GM18858 (cell line): ENCODE measurements around the gene GRIN2B.

Experiments used
- ATAC-seq: cut with Tn5 transposase; IDR thresholded peaks from one replicate; pipeline ENCODE4 v1.9.1; 2021; ENCODE audit not compliant: unreplicated experiment

Gene GRIN2B

DNA sequence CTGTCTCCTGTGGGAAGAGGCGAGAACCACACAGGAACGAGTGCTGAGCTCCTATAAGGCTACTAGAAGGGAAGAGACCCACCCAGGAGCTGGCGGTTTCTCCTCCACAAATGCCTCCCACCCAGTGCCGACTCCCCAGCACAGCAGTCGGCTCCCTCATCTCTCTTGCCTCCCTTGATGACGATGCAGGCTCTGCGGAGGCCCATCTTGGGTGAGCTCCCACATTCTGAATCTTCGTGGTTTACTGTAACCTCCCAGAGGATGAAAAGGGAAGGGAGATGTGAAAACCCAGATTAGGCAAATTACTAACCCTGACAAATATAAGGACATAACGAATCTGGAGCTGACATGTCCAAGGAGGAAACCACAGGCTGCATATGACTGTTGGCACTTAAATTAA, 23.8 kb downstream of the GRIN2B start:
- no peak for ATAC-seq

DNA sequence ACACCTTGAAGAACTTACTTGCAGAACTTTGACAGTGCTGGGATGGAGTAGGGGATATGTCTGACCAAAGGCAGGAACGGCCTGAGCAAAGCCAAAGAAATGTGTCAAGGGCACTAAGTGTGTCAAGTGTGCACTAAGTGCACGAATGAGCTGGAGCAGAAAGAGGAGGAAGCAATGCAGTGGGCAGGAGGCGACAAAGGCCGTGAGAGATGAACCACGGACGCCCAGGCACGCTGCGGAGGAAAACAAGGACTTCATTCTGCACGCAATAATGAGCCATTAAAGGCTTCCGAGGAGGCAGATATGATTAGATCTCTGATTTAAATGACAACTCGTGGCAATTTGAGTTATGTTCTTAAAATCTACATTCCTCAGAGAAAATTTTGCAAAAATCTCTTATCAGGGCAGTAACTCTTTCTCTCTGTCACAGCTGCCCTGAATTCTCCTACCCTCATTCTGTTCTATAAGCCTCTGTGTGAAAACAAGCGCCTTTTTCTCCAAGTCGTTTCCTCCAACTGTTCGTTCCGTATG, 25.3 kb downstream of the GRIN2B start:
- no peak for ATAC-seq

GRCh38 chr12:13952096-13952495, 29.3 kb downstream of the GRIN2B start:
- ATAC-seq: no peak

- no peak for ATAC-seq
These were observed 30.9 kb downstream of the GRIN2B start for GRCh38 chr12:13950502-13950901.

- ATAC-seq: no peak
These were observed 32.8 kb downstream of the GRIN2B start for GRCh38 chr12:13948621-13949020.

- no peak for ATAC-seq
These were observed 34.0 kb downstream of the GRIN2B start for GRCh38 chr12:13947276-13947946.

GRCh38 chr12:13945641-13946040, 35.8 kb downstream of the GRIN2B start:
- no peak for ATAC-seq

DNA sequence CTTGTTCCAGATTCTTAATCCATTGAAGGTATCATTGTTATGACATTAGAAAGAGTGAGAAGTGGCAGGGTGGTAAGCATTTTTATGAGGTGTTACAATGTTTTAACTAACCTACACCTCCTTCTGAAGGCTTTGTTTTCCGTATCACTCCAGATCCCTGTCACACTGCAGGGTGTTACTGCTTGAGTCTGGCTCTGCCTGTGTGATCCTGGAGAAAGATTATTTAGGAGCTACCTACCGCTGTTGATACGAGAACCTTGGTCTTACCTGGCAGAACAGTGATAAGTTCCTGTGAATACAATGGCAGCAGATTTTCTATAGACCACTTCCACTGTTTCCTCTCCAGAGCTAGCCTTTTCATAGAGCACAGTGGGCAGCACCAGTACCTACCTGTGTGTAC, 36.2 kb downstream of the GRIN2B start:
- ATAC-seq: no peak

- no peak for ATAC-seq
These were observed 38.6 kb downstream of the GRIN2B start for GRCh38 chr12:13942826-13943225.

DNA sequence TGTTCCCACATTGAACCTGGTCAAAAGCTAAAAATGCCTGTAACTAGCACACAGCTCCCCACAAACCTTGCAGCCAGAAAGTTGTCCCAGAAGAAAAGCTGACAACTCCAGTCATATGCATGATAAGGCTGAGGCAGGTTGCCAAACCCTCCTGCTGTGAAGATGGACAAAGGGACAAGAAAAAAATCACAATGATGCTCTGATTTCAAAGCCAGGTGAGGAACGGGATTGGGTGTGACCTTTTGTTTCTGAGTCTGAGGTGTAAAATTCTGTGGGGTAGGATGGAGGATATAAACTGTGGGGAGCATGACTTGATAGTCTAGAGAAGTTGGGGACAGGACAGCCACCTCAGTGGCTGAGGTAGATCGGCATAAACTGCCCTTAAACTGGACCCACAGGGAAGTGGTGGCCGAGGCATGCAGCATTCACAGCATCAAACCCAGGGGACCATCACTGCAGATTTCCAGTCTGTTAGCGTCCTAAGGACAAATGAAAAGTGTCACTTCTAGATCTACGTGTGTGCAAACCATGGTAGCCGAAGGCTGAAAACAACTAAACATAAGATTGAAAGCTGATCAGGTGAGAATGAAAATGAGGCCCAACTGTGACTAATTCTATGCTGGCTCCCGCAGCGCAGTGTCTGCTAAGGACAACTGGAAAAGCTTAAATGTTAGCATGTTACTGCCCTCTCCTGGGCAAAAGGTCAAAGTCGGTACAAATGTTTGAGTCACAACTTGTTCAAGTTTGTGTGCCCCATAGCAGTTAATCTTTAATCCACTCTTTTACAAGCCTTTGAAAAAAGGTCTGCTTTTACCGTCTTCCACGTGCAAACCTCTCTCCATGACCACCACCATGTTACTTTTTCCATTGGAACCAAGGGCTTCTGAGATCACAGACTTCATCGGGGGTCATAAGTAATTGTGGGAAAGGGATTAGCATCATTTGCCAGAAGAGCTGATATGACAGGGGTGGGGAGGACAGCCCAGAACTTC, 39.8 kb downstream of the GRIN2B start:
- no peak for ATAC-seq

GRCh38 chr12:13940335-13940865, 41.0 kb downstream of the GRIN2B start:
- ATAC-seq: no peak

- ATAC-seq: no peak
These were observed 43.7 kb downstream of the GRIN2B start for GRCh38 chr12:13937735-13938134.

DNA sequence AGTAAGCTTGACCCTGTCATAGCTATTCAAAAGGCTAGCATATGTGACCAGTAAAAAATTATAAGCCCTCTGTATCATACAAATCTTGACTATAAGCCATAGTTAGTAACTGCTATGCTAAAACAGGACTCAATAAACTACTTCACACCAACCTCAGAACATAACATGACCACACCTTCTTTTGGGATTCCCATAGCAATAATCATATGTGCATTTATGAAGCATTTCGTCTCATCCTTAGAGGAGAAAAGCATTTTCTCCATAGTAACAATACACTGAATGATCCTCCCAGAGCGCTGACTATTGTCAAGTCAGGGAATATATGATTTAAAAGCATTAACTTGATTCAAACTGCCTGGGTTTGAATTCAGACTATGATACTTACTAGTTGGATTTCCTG, 46.2 kb downstream of the GRIN2B start:
- ATAC-seq: no peak
